GM19239 (cell line): Measurements from ENCODE around the gene SYCP2L.
A peak's percentile ranks its signal among the peaks of the same experiment; 100 is the strongest.
"Not testable (repeated sequence)": the region's sequence is repeated elsewhere in the genome, so short reads cannot be mapped to it uniquely, and the experiment has no call there.

Experiments used
- DNase-seq: peaks from one replicate; pipeline ENCODE4 v3.0.0; 2011; ENCODE audit warnings: low spot score; ENCODE audit not compliant: insufficient read length
- FAIRE-seq: peaks from 2 replicates; lab custom pipeline; 2011; peaks lifted over from hg19 to GRCh38; lab: Jason Lieb, UNC

Gene SYCP2L

GRCh38 chr6:10877012-10877411, 9.8 kb upstream of the SYCP2L start:
- DNase-seq (no peak), FAIRE-seq (no peak)

- FAIRE-seq (no peak), DNase-seq (no peak)
These were observed 9.0 kb upstream of the SYCP2L start for GRCh38 chr6:10877871-10878270.

- FAIRE-seq (no peak), DNase-seq (no peak)
These were observed 6.5 kb upstream of the SYCP2L start for GRCh38 chr6:10880366-10880765.

GRCh38 chr6:10882253-10882630, 4.6 kb upstream of the SYCP2L start:
- not testable (repeated sequence) for FAIRE-seq, DNase-seq

GRCh38 chr6:10882657-10883171, 4.1 kb upstream of the SYCP2L start:
- FAIRE-seq (no peak), DNase-seq (no peak)

- FAIRE-seq (no peak), DNase-seq (no peak)
These were observed 3.3 kb upstream of the SYCP2L start for GRCh38 chr6:10883312-10884244.

GRCh38 chr6:10884245-10884972, 2.4 kb upstream of the SYCP2L start:
- FAIRE-seq (peak; percentile 59), DNase-seq (no peak)

- FAIRE-seq = not testable (repeated sequence)
These were observed 524 bp upstream of the SYCP2L start for GRCh38 chr6:10886365-10886690.

GRCh38 chr6:10890151-10890550, 3.3 kb downstream of the SYCP2L start:
- FAIRE-seq = peak; percentile 49
- no peak for DNase-seq

More at GRCh38 chr6:10886365-10886690, 524 bp upstream of the SYCP2L start:
- not testable (repeated sequence) for DNase-seq

- no peak for DNase-seq
- FAIRE-seq = no peak
These were observed 5.1 kb downstream of the SYCP2L start for GRCh38 chr6:10891960-10892359.

GRCh38 chr6:10894958-10895357, 8.1 kb downstream of the SYCP2L start:
- FAIRE-seq (no peak), DNase-seq (no peak)

- DNase-seq (no peak), FAIRE-seq (no peak)
These were observed 9.8 kb downstream of the SYCP2L start for GRCh38 chr6:10896691-10897090.

- DNase-seq (peak; percentile 59), FAIRE-seq (peak; percentile 99)
These were observed 14.9 kb downstream of the SYCP2L start for GRCh38 chr6:10901770-10902169.

GRCh38 chr6:10904015-10904414, 17.2 kb downstream of the SYCP2L start:
- no peak for DNase-seq
- no peak for FAIRE-seq

- FAIRE-seq = no peak
- DNase-seq = no peak
These were observed 21.4 kb downstream of the SYCP2L start for GRCh38 chr6:10908228-10908627.

- FAIRE-seq, DNase-seq: not testable (repeated sequence)
These were observed 32.7 kb downstream of the SYCP2L start for GRCh38 chr6:10919520-10919919.

- DNase-seq = no peak
- no peak for FAIRE-seq
These were observed 46.3 kb downstream of the SYCP2L start for GRCh38 chr6:10933126-10933525.

GRCh38 chr6:10939840-10940239, 53.0 kb downstream of the SYCP2L start:
- DNase-seq = no peak
- FAIRE-seq = no peak

- FAIRE-seq (no peak), DNase-seq (no peak)
These were observed 59.0 kb downstream of the SYCP2L start for GRCh38 chr6:10945845-10946244.

- no peak for FAIRE-seq
These were observed 61.1 kb downstream of the SYCP2L start for GRCh38 chr6:10947966-10948365.

More at GRCh38 chr6:10947966-10948365, 61.1 kb downstream of the SYCP2L start:
- no peak for DNase-seq
